HG03565 (cell line): ENCODE results near the gene TP53RK.
"Not testable (repeated sequence)": the region's sequence is repeated elsewhere in the genome, so short reads cannot be mapped to it uniquely, and the experiment has no call there.

Source experiments
- ATAC-seq: cut with Tn5 transposase; IDR thresholded peaks from one replicate; pipeline ENCODE4 v1.9.1; 2021; ENCODE audit warnings: mild to moderate bottlenecking, moderate library complexity; ENCODE audit not compliant: unreplicated experiment

The TP53RK gene

DNA sequence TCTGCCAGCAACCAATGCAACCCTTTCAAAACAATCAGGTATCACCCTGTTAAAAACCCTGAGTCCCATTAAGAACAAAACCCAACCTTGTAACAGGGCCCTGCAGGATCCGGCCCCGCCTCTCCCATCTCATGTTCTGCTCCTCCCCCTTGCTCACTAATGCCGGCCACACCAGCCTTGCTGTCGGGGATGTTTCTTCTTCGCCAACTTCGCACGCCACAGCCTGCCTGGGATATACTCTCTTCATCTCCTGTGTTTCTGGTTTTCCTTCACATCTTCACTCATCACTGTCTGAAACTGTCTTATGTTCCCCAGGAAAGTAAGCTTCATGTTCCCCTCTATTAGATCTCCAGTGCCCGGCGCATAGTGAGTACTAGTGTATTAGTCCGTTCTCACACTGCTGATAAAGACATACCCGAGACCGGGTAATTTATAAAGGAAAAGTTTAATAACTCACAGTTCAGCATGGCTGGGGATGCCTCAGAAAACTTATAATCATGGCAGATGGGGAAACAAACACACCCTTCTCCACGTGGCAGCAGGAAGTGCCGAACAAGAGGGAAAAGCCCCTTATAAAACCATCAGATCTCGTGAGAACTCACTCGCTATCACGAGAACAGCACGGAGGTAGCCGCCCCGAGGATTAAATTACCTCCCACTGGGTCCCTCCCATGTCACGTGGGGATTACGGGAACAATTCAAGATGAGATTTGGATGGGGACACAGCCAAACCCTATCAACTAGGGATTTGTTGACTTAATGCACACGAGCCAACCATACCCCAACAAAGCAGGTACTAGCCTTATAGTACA, 5.1 kb downstream of the TP53RK start:
- no peak for ATAC-seq

DNA sequence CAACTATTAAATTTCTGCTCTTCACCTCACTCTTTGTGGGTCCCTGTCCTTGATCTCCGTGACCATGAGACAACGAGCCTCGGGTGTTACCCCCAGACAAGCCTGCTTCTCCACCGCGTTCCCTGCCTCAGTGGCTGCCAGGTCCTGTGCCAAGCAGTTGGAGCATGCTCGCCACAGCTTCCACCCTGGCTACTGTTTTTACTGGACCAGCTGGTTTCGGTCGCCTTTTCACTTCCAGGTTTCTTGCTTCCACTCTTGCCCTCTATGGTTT, 5.6 kb downstream of the TP53RK start:
- ATAC-seq = no peak

DNA sequence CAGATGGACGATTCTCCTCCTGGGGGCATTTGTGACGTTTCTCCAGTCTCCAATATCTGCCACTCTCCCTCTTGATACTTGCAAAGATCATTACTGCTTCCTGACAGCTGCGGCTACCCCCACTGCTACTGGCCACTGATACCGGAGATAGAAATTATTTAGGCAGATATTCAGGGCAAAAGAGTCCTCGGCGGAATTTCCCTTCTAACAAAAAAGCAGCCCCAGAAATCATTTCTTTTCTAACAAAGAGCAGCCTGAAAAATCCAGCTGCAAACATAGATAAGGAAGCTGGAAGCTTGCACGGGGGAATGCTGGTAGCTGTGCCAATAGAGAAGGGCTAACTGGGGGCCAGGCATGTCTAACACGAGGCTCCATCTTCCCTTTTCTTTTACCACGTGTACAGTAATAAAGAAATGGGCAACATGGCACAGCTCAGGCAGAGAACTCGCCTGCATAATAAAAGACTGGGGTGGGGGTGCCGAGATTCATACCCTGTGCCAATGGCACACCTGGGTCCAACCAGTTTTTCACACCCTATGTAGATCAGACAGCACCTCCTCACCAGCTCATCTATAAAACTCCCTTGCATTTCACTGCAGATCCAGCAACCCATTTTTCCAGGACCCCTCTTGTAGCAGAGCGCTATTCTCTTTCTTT, 6.1 kb downstream of the TP53RK start:
- no peak for ATAC-seq

DNA sequence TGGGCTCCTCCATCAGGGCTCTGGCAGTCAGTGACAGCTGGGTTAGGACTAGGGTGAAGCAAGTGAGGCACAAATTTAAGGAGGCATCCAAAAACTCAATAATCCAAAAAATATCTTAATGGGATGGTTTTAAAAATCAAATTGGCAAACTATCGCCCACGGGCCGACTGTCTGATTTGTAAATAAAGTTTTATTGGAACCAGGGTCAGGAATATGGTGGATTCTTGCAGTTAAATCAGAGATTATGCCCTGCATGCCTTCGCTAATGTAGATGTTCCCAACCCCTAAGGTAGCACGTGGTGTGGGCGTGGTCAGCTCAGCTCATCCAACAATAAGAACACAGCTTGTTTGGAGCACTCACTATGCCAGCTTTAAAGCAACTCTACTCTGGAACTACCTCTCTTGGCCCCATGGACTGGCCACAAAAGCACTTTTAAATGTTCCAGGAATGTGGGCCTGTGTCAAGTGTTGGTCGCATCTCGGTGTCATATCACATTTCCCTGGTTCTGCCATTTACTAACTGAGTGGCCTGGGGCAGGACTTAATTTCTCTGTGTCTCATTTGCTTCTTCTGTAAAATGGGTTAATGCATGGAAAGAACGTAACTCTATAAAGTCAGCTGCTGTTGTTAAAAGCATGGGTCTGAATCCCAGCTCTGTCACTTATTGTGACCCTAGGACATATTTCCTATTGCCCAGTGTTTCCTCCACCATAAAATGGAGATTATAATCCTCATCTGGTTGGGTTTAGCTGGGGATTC, 7.0 kb downstream of the TP53RK start:
- ATAC-seq = no peak

DNA sequence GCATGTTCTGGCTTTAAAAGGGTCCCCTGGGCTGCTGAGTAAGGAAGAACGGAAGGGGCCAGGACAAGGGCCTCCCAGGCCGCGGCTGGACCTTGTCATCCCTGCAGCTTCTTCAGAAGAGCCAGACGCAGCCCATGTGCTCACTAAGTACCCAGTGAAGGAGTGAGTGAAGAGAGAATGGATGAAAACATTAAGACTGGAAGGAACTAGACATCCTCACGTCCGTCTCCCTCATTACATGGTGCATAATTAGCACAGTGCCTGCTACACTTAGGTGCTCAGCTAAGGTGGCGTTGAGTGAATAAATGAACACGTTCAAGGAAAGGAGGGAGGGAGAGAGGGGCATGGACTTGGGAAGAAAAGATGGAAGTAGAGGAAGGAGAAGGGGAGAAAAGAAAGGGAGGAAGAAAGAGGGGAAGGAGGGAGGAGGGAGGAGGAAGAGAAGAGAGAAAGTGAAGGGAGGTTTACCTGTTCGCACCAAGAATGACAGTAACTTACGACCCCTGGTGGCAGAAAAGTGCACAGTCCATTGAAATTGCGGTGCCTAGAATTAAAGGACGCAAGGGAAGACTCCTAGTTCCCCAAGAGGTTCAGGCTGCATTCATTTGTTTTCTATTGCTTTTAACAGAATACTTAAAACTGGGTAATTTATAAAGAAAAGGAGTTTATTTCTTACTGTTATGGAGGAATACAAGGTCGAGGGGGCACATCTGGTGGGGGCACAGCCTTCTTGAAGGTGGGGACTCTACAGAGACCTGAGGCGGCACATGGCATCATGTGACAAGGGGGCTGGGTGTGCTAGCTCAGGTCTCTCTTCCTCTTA, 8.0 kb downstream of the TP53RK start:
- no peak for ATAC-seq

DNA sequence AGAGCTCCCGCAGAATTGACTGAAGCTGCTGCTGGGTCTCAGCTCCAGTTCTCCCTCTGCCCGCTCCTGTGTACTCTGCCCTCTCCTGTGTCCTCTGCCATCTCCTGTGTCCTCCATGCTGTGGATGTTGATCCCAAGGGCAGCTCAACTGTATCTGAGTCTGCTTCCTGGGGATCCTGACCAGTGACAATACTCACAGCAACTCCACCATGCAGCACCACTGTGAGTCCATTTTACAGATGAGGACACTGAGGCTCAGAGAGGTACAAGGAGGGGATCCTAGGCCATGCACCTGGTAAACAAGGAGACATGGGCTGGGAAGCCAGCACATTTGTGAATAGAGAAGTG, 8.6 kb downstream of the TP53RK start:
- no peak for ATAC-seq

DNA sequence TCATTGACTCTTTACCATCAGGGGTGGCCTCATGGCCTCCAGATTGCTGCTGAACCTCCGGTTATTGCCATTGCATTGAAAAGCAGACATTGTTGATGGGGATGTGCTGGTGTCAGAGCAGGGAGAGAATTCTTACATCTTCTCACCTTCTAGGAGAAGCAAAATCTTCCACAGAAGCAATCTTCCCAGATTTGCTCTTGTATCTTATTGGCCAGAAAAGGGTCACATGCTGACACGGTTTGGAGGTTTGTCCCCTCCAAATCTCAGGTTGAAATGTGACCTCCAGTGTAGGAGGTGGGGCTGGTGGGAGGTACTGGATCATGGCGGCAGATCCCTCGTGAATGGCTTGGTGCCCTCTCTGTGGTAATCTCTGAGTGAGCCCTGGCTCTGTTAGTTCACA, 10.7 kb downstream of the TP53RK start:
- ATAC-seq = no peak

DNA sequence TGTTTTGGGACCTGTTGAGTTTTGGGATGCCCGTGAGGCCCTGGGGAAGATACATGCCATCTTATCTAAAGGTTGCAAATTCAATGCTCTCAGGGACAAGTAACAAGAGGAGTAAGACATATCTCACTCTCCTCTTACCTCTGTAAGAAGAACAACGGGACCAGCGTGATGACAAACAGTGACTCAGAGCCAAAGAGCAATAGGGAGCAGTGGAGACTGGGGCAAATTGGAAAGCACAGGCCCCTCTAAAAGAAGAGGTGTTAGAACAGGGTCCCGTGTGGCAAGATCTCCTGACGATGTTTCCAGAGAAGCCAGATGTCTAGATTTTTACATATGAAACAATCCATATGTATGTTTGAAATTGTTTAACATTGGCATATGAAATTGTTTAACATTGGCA, 11.6 kb downstream of the TP53RK start:
- no peak for ATAC-seq

DNA sequence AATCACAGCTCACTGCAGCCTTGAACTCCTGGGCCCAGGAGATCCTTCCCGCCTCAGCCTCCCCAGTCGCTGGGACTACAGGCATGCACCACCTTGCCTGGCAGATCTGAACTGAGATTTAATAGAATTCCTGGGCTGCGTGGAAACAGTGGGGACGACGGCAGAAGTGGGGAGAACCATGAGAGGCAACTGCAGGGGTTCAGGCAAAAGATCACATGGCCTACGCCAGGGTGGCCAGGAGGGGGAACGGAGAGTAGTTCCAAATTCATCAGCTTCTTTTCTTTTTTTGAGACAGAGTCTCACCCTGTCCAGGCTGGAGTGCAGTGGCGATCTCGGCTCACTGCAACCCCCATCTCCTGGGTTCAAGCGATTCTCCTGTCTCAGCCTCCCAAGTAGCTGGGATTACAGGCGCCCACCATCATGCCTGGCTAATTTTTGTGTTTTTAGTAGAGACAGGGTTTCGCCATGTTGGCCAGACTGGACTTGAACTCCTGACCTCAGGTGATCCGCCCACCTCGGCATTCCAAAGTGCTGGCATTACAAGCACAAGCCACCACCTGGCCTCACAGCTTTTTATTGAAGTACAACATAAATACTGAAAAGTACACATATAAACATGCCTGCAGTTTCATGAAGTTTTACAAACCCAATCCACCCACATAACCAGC, 12.5 kb downstream of the TP53RK start:
- ATAC-seq = not testable (repeated sequence)

DNA sequence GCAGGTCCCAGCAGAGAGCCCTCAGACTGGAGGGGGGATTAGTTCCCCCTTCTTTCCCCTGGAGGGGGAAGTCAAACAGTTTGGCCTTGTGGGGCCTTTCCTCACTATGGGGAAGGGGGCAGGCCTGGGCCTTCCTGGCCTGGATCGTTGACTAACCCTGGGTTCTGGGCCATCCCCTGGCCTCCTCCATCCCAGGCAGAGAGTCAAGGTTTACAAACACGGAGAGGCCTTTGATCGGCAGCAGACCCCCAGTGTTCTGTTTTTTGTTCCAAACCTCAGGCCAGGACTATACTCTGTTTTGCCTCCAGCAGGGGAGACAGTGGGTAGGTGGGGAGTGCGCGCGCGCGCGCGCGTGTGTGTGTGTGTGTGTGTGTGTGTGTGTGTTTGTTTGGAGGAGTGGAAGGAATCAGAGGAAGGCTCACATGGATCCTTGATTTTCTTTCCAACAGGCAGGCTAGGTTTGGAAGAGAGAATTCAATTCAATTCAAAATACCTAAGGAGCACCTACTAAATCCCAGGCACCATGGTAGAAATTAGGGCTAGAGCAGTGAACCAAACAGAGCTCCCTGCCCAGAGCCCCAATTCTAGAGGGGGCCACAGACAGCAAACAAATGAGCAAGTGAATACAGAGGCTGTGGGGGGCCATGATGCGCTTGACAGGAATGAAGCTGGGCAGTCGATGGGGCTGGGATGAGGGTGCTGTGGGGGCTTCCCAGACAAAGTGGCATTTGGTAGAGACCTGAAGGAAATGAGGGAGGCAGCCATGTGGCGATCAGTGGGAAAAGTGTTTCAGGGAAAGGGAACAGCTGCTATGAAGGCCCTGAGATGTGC, 14.8 kb downstream of the TP53RK start:
- no peak for ATAC-seq

DNA sequence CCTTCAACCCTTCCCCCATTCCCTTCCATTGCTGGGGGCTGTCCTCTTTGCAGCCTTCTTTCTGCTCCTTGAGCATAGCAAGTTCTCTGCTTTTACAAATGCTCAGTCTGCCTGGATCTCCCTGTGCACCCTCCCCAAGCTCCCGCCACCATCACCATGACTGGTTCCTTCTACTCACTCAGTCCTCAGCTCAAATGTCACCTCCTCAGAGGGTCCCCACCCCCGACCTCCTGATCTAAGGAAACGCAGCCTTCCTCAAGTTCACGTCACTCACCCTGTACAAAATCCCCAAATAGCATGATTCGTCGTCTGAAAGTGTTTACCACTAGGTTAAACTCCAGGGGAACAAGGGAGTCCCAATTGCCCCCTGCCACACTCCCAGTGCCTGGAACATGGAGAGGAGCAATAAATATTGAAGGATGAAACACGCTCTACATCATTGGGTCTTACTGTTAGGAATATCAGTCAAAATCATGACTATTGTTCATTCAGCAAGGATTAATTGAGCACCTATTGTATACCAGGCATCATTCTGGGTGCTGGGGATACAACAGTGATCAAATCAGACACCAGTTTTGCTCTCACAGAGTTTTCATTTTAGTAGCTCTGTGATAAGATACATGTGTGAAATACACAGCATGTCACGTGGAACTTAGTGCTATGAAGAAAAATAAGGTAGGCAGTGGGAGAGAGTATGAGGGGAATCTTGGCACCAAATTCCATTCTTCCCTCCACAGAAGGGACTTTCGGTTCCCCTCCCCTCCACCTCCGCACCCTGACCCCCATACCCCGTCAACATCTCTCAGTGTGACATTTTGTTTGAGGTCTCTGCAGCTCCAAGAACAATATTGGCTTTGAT, 15.6 kb downstream of the TP53RK start:
- no peak for ATAC-seq

DNA sequence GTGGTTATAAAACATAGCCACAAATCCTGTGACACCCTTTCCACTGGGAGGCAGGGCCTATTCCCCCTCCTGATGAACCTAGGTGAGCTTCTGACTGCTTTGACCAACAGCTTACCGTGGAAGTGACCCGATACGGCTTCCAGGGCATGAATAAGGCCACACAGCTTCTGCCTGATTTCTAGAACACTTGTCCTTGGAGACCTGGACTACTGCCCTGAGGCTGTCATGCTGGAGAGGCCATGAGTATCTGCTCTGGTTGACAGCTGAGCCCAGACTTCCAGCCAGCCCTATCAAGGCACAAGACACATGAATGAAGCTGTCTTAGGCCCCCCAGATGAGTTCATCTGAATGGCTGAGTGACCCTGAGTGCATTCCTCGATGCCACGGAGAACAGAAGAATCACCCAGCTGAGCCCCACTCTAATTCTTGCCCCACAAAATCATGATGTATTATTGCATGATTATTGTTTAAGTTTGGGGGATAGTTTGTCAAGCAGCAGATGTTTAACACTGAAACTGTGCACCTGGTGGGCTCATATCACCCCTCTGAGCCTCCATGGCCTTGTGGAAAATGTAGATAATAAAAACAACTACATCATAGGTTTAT, 16.6 kb downstream of the TP53RK start:
- ATAC-seq = no peak

DNA sequence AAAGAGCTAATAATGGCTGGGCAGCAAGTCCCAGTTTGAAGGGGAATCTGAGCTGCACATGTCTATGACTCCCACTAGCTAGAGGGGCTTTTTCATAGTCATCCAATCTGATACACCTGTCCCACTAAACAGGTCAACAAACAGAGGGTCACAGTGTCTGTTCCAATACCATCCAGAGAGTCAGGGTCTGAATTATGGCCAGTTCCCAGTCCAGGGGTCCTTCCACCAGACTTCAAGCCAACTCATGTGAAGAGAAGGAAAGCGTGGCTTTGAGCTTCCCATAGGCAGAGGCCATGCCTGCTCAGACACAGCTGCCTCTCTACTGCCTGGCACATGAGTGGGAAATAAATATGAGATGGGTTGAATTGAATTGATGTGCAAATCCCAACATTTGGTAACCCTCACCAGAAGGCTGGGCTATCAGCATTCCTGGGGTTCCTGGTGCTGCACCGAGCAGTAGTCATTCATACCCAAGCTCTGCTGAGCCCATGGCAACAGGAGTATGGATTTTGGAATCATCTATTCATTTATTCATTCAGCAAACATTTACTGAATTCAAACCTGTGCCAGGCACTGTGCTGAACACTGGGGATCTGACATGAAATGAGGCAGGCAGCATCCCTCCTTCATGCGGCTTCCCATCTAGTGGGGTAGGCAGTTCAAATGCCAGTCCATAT, 17.2 kb downstream of the TP53RK start:
- ATAC-seq = no peak

DNA sequence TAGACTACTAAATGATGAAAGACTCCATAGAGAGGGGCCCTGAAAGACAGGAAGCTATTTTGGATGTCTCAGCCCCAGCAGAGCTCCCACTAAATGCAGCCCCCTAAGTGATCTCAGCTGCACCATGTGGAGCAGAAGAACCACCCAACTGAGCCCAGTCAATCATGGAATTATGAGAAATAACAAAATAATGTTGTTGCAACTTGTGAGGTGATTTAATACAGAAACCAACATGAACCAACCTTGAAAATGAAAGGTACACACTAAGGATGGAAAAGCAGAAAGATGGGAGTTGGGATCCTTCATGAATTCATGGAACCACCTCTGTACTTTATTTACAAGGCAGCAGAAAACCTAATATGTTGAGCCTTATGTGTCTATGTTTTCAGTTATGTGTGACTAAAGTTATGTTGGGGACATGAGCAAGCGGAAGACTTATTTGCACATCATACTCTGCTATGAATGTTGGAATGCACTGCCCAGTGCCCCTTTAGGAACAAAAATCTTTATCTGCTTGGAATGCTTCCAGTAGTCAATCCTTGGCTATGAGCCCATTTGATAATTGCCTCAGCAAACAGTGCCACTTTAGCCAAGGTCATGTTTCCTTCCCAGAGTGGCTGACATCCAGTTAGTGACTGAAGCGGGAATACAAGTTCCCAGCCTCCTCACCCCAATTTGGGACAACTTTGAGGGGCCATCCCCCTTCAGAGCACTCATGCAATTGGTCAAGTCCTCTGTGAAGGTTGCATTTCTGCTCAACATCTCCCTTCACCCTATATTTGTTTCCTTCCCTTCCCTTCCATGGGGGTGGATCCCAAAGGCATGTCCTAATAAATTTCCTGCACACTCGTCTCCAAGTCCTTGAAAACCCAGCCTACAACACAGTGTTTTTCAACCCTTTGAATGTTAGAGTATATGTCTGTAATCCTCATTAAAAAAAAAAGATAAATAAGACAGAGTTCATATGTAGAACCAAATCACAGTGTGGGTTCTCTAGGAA, 18.4 kb downstream of the TP53RK start:
- no peak for ATAC-seq

DNA sequence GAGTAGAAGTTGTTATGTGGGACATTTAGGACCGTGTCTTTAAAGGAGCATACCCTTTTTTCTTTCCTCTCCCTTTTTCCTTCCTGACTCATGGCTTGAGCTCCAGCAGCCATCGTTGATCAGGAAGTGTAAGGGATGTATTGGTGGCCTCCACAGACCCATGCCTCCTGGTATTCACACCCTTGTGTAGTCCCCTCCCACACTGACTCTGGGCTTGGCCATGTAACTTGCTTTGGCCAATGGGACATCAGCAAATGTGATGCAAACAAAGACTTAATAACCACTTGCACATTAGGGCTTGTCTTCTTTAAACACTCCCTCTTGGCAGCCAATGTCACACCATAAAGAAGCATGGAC, 19.0 kb downstream of the TP53RK start:
- no peak for ATAC-seq

DNA sequence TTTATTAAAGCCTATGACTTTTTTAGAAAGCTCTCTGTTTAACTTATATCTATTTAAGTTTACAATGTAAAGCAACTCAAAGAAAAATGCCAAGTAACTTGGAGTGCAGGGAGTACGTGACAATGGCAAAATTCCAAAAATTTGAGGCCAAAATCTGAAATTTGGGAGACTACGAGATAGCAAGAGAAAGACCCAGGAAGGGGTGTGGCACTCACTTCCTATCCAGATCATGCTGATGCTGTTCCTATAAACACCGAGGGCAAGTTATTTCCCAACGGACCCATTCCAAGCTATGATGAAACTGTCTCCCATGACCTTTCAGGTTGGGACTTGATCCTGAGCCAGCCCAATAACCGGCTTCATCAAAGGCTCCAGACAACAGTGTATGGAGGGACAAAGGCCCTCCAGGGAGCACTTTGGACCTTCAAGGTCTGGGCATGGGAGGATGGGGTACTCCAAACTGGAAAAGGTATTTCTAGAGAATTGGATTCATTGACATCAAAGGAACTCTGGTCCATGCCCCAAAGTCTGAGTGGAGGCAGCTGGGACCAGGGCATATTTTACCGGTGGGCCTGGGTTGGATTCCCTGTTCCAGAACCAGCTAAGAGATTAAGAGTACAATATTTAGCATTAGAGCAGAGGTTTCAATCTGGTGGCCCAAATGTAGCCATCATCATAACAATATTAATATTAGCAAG, 22.3 kb downstream of the TP53RK start:
- no peak for ATAC-seq
